A204.1 (cell line): ENCODE data around the gene PEAK3.
"Not testable (repeated sequence)": the region's sequence is repeated elsewhere in the genome, so short reads cannot be mapped to it uniquely, and the experiment has no call there.

Experiments used
- FAIRE-seq: peaks from 2 replicates; lab custom pipeline; 2012; peaks lifted over from hg19 to GRCh38; lab: Jason Lieb, UNC

Gene PEAK3

DNA sequence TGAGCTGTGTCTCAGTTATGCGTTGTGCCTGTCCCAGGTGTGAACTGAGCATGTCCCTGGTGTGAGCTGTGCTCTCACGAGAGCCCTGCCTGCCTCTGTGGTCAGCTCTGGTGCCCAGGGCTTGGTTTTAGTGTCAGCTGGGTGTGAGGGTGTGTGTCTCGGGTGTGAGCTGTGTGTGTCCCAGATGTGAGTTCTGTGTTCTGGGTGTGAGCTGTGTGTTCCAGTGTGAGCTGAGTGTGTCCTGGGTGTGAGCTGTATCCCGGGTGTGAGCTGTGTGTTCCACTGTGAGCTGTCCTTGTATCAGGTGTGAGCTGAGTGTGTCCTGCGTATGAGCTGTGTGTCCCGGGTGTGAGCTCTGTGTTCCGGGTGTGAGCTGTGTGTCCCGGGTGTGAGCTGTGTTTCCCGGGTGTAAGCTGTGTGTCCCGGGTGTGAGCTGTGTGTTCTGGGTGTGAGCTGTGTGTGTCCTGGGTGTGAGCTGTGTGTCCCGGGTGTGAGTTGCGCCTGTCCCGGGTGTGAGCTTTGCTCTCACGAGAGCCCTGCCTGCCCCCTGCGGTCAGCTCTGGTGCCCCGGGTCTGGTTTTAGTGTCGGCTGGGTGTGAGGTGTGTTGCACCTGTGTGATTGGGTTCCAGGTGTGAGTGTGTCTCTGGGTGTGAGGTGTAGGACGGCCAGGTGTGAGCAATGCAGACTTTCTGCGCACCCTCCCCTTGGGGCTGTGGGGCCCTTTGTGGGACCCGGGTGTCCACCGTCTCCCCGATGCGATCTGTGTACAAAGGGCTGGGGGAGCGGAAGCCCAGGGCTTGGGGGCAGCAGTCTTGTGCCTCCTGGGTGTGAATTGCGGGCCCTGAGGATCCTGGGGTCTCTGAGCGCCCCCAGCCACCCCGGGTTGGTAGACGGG, 7.1 kb upstream of the PEAK3 start:
- FAIRE-seq: no peak

- FAIRE-seq: no peak
These were observed 6.4 kb upstream of the PEAK3 start for GRCh38 chr19:2288338-2288817.

GRCh38 chr19:2287585-2288337, 5.8 kb upstream of the PEAK3 start:
- FAIRE-seq: no peak

GRCh38 chr19:2286402-2287140, 4.6 kb upstream of the PEAK3 start:
- FAIRE-seq: no peak

DNA sequence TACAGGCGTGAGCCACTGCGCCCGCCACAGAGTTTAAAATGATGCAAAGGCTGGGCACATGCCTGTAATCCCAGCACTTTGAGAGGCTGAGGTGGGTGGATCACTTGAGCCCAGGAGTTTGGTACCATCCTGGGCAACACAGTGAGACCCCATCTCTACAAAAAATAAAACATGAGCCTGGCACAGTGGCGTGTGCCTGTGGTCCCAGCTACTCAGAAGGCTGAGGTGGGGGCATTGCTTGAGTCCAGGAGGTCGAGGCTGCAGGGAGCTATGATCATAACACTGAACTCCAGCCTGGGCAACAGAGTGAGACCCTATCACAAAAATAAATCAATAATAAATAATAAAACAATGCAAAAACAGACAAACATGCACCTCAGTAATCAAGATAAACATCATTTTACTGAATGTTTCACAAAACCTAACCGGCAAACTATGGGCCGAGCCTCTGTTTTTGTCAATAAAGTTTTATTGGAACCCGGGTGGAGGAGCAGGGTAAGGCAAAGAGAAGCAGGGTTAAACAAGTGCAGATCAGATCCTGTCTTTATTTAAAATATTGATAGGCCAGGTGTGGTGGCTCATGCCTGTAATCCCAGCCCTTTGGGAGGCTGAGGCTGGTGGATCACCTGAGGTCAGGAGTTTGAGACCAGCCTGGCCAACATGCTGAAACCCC, 2.0 kb upstream of the PEAK3 start:
- no peak for FAIRE-seq

DNA sequence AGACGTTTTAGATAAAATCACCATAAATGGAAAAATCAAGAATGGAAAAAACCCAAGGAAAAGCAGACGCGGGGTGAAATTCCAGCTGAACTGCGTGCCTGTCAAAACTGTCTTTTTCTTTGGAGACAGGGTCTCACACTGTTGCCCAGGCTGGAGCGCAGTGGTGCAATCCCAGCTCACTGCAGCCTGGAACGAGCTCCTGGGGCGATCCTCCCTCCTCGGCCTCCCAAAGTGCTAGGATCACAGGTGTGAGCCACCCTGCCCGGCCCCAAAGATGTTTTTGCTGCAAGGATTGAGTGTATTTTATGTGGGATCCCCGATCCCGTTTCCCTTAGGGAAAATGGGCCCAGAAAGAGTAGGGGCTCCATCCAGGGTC, 875 bp upstream of the PEAK3 start:
- FAIRE-seq: no peak

DNA sequence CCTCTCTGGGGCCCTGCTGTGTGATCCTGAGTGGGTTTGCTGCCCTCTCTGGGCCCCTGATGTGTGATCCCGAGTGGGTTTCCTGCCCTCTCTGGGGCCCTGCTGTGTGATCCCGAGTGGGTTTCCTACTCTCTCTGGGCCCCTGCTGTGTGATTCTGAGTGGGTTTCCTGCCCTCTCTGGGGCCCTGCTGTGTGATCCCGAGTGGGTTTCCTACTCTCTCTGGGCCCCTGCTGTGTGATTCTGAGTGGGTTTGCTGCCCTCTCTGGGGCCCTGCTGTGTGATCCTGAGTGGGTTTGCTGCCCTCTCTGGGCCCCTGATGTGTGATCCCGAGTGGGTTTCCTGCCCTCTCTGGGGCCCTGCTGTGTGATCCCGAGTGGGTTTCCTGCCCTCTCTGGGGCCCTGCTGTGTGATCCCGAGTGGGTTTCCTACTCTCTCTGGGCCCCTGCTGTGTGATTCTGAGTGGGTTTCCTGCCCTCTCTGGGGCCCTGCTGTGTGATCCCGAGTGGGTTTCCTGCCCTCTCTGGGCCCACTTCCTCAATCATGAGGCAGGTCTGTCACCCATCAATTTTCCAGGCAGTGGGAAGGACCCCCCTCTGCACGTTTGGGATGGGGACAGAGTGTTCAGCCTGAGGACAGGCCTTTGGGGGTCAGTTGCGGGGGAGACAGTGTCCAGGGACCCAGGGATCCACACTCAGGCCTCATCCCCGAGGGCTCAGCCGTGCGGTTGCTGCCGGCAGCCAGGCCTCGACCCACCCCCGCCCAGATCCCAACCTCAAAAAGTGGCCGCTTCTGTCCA, 512 bp downstream of the PEAK3 start:
- FAIRE-seq: not testable (repeated sequence)

GRCh38 chr19:2280633-2281264, 1.2 kb downstream of the PEAK3 start:
- FAIRE-seq: no peak

GRCh38 chr19:2278459-2279158, 3.4 kb downstream of the PEAK3 start:
- FAIRE-seq: no peak

DNA sequence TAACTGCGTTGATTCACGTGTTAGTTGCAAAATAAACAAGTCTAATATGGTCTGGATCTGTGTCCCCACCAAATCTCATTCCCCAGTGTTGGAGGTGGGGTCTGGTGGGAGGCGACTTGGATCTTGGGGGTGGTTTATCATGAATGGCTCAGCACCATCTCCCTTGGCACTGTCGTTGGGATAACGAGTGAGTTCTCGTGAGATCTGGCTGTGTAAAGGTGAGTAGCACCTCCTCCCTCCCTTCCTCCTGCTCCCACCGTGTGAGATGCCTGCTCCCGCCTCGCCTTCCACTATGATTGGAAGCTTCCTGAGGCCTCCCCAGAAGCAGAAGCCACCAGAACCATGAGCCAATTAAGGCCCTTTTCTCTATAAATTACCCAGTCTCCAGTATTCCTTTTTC, 4.8 kb downstream of the PEAK3 start:
- no peak for FAIRE-seq

GRCh38 chr19:2276429-2276986, 5.5 kb downstream of the PEAK3 start:
- FAIRE-seq: no peak

DNA sequence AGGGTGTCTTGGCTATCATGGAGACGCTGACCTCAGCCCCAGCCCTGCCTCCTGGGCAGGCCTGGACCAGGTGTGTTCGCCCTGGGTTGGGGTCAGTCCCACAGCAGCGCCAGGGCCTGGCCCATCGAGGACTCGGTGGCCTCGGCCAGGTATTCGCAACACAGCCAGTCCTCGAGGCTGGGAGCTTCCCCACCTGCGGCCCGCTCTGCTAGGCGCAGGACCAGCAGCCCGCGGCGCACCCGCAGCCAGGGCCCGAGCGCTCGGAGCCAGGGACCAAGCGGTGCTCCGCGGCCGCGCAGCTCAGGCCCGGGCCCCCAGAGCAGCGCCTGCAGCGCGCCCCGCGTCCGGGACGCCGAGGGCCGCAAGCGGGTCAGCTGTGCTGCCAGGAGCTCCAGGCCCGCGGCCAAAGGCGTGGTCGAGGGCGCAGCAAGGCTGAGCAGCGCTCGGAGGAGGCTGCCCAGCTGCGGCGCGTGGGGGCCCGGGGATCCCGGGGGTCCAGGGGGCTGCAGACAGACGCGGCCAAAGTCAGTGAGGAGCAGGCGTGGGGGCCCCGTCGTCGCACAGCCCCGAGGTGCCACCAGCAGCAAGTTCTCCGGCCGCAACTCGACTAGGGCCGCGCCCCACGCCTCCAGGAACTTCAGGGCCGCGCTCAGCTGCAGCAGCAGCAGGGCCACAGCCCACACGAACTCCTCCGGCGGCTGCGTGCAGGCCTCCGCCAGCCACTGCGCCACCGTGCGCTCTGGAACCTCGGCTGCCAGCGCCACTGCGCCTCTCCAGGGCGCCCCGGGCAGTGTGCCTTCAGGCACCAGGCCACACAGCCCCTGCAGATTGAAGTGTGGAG, 6.2 kb downstream of the PEAK3 start:
- FAIRE-seq: no peak

DNA sequence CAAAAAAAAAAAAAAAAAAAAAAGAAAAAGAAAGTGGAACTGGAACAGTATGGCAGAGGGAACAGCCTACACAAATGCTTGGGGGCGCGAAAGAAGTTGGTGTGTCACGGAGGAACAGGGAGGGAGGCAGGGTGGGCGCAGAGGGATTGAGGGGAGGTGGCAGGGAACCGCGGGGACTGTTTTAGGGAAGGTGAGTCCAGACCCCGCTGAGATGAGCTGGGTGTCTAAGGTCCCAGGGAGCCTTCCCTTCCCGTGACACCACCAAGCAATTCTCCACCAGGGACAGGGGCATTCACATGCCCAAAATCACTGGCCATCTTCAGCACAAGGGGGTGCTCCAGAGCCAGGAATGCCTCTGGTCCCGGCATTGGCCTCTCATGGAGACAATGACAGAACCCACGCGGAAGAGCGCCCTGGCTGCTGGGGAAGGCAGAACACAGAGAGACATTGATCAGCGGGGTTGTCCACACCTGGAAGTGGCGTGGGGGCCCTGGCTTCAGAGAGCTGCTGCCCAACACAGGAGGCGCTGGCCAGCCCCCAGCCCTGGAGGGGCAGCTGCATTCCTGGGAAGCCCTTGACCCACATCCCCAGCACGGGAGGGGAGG, 6.9 kb downstream of the PEAK3 start:
- no peak for FAIRE-seq

- FAIRE-seq: no peak
These were observed 7.7 kb downstream of the PEAK3 start for GRCh38 chr19:2274185-2274711.

GRCh38 chr19:2273356-2274184, 8.4 kb downstream of the PEAK3 start:
- no peak for FAIRE-seq

DNA sequence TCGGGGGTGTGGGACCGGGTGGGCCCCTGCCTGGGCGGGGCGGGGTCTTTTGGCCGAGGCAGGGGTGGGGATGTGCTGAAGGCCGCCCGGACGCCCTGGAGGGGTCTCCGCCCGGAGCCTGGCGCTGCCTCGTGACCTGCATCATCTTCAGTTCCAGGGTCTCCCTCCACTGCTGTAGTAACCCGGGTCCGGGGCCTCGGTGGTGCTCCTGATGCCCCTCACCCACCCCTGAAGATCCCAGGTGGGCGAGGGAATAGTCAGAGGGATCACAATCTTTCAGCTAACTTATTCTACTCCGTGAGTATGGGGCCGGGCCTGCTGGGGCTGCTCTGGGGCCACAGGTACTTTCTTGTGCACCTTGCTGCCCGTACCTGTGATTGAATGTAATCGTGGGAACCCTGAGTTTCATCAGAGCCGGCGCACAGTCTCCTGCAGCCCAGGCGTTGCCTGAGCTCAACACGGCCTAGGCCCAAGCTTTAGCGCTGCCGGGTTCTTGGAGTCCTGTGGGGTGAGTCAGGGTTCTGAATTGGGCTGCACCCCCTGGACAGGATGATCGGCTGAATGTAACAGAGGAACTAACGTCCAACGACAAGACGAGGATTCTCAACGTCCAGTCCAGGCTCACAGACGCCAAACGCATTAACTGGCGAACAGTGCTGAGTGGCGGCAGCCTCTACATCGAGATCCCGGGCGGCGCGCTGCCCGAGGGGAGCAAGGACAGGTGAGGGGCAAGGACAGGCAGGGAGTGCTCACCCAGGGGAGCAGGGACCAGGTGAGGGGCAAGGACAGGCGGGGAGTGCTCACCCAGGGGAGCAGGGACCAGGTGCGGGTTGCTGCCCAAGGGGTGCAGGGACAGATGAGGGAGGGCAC, 10.5 kb downstream of the PEAK3 start:
- no peak for FAIRE-seq
